HEK293 (cell line): ENCODE measurements around the gene DCLK1.

Source experiments
- CTCF ChIP-seq: fragments of 450-650 bp; formaldehyde crosslinking; IDR thresholded peaks from 2 replicates; pipeline ENCODE4 v1.5.1; 2016; ENCODE audit warnings: missing biosample characterization, missing genetic modification characterization
- HOXA7 ChIP-seq: sonication (generic); formaldehyde crosslinking; IDR thresholded peaks from 2 replicates; pipeline ENCODE4 v1.8.1; 2022; ENCODE audit warnings: missing genetic modification reagents, borderline replicate concordance
- REPIN1 ChIP-seq: fragments of 450-650 bp; formaldehyde crosslinking; IDR thresholded peaks from 2 replicates; pipeline ENCODE4 v1.5.1; 2017; ENCODE audit warnings: missing biosample characterization, missing genetic modification characterization, low read depth
- WT1 ChIP-seq: fragments of 450-650 bp; formaldehyde crosslinking; IDR thresholded peaks from 2 replicates; pipeline ENCODE4 v1.5.1; 2016; ENCODE audit warnings: missing biosample characterization, missing genetic modification characterization
- ZBTB7A ChIP-seq: fragments of 450-650 bp; formaldehyde crosslinking; IDR thresholded peaks from 2 replicates; pipeline ENCODE4 v1.5.1; 2016; ENCODE audit warnings: low read depth, missing biosample characterization, missing genetic modification characterization
- ZEB2 ChIP-seq: fragments of 450-650 bp; formaldehyde crosslinking; IDR thresholded peaks from 2 replicates; pipeline ENCODE4 v1.5.1; 2016; ENCODE audit warnings: missing biosample characterization, missing genetic modification characterization
- ZNF513 ChIP-seq: fragments of 450-650 bp; IDR thresholded peaks from 2 replicates; pipeline ENCODE4 v1.5.1; 2018; ENCODE audit warnings: missing biosample characterization, missing genetic modification characterization
- ZNF629 ChIP-seq: fragments of 450-650 bp; formaldehyde crosslinking; IDR thresholded peaks from 2 replicates; pipeline ENCODE4 v1.5.1; 2017; ENCODE audit warnings: missing biosample characterization, missing genetic modification characterization
- ZNF660 ChIP-seq: fragments of 450-650 bp; IDR thresholded peaks from 2 replicates; pipeline ENCODE4 v1.5.1; 2018; ENCODE audit warnings: missing biosample characterization, mild to moderate bottlenecking, missing genetic modification characterization

- TF ChIP-seq HOXA7 (CRISPR knock-in tag): no peak
- no peak for TF ChIP-seq CTCF (tag by site-specific recombination)
- TF ChIP-seq ZNF513: no peak
- no peak for TF ChIP-seq ZEB2
- no peak for TF ChIP-seq WT1 (tag by site-specific recombination)
- TF ChIP-seq REPIN1 (tag by site-specific recombination): no peak
- no peak for TF ChIP-seq ZNF629
- TF ChIP-seq ZBTB7A (tag by site-specific recombination): no peak
- TF ChIP-seq ZNF660 (tag by site-specific recombination): no peak
Measured at GRCh38 chr13:35906636-35907035, 224.5 kb downstream of the DCLK1 start.
